MCF 10A (cell line): Measurements from ENCODE around the gene MUS81. TPM values are rescaled to one million over a fixed set of nuclear protein-coding genes. Genes with fewer than 3 reads are reported as not detected.

Source experiments
- BruUV-seq: library from RNA; stranded (reverse); fragments of 400-500 nt; replicated peaks from 2 replicates; lab custom pipeline; 2021; lab: Mats Ljungman, UMichigan
- CTCF ChIA-PET: fragments of 300-600 bp; sonication (Branson Sonifier 250); formaldehyde crosslinking; extraction: SDS; loops from one replicate; lab custom pipeline; 2021; ENCODE audit warnings: antibody characterized with exemption, inconsistent platforms; lab: Yijun Ruan, JAX
- POLR2A ChIA-PET: fragments of 300-600, 350-650 bp; sonication (Branson Sonifier 250); formaldehyde crosslinking; extraction: SDS; loops from one replicate; lab custom pipeline; 2020; ENCODE audit warnings: antibody characterized with exemption, inconsistent platforms; lab: Yijun Ruan, JAX
- DNase-seq: peaks from one replicate; pipeline ENCODE4 v3.0.0-alpha.2; 2018; ENCODE audit not compliant: unreplicated experiment
- H3K27ac Mint-ChIP-seq: one replicate; pipeline ENCODE4 v1.8.0; 2022; ENCODE audit warnings: mild to moderate bottlenecking, low read depth, mixed read lengths; ENCODE audit not compliant: unreplicated experiment
- H3K27me3 Mint-ChIP-seq: one replicate; pipeline ENCODE4 v1.8.0; 2022; ENCODE audit warnings: mixed read lengths; ENCODE audit not compliant: insufficient read depth, unreplicated experiment
- H3K36me3 Mint-ChIP-seq: one replicate; pipeline ENCODE4 v1.8.0; 2022; ENCODE audit warnings: mild to moderate bottlenecking, moderate library complexity, mixed read lengths; ENCODE audit not compliant: insufficient read depth, unreplicated experiment
- H3K4me1 Mint-ChIP-seq: one replicate; pipeline ENCODE4 v1.8.0; 2022; ENCODE audit warnings: mixed read lengths; ENCODE audit not compliant: insufficient read depth, unreplicated experiment
- H3K4me3 Mint-ChIP-seq: one replicate; pipeline ENCODE4 v1.8.0; 2022; ENCODE audit warnings: mild to moderate bottlenecking, moderate library complexity, mixed read lengths; ENCODE audit not compliant: unreplicated experiment
- H3K9me3 Mint-ChIP-seq: one replicate; pipeline ENCODE4 v1.8.0; 2022; ENCODE audit warnings: mixed read lengths; ENCODE audit not compliant: unreplicated experiment
- CTCF ChIP-seq: fragments of 200-600 bp; IDR thresholded peaks from one replicate; pipeline ENCODE4 v1.8.0; 2022; ENCODE audit warnings: antibody characterized with exemption, mild to moderate bottlenecking; ENCODE audit not compliant: unreplicated experiment
- intact Hi-C: fragments of 100-400 bp; cut with micrococcal nuclease; formaldehyde crosslinking; loops from 2 replicates; pipeline ENCODE4 v1.14.1; 2022
- total RNA-seq: library from RNA; stranded (reverse); gene quantifications from 2 replicates; pipeline ENCODE4 v1.2.3, GENCODE V29; 2022

The MUS81 gene
- total RNA-seq, 1 experiment from 2014 or later, result 77.6 TPM

GRCh38 chr11:65817835-65818680 lies 42.2 kb upstream of the MUS81 start:
- intact Hi-C loops, result loop anchor here (1.0 kb wide), 3 partner anchors 38 to 112 kb away; partner anchors contain the start of gene AP5B1
- no peaks in the 10 kb centered on the region for H3K9me3 Mint-ChIP-seq
- peak; percentile 99 for TF ChIP-seq CTCF

GRCh38 chr11:65821107-65821506 lies 39.1 kb upstream of the MUS81 start:
- CTCF ChIA-PET, result interaction anchor here (4.7 kb wide), 1 partner anchor 108 kb away, joined by 69 read pairs; the partner anchor contains the start of gene KAT5
- Mint-ChIP-seq H3K4me3 (no peak overlapping the region), H3K27ac (no peak overlapping the region), H3K36me3 (no peaks in the 10 kb centered on the region), H3K4me1 (peaks cover 4% of the 10 kb centered on the region), H3K9me3 (no peaks in the 10 kb centered on the region), H3K27me3 (no peaks in the 10 kb centered on the region)
- TF ChIP-seq CTCF, result no peak
- no peak for DNase-seq
- intact Hi-C loops, result no loop called here
- POLR2A ChIA-PET, result interaction anchor here (1.0 to 4.3 kb wide), 2 partner anchors 41 to 110 kb away, joined by 5 to 39 read pairs; partner anchors contain the start of gene AP5B1
- no TSS peak for BruUV-seq

More at GRCh38 chr11:65817835-65818680, 42.2 kb upstream of the MUS81 start:
- ChIA-PET POLR2A (interaction anchor here (0.6 to 4.3 kb wide), 25 partner anchors 13 to 1573 kb away, joined by 3 to 42 read pairs (median 4); partner anchors contain the start of genes AP5B1, EHBP1L1, KAT5 and PCNX3), CTCF (interaction anchor here (0.5 to 5.4 kb wide), 35 partner anchors 9 to 363 kb away, joined by 3 to 98 read pairs (median 4); partner anchors contain the start of genes AP5B1, KAT5 and RNASEH2C)
- Mint-ChIP-seq H3K4me1 (peaks cover 4% of the 10 kb centered on the region), H3K4me3 (peak overlapping the region; percentile 80), H3K27me3 (no peaks in the 10 kb centered on the region), H3K36me3 (no peaks in the 10 kb centered on the region), H3K27ac (peak overlapping the region; percentile 78)
- DNase-seq, result peak; percentile 81
- no TSS peak for BruUV-seq

- Mint-ChIP-seq H3K36me3 (no peaks in the 10 kb centered on the region), H3K27ac (no peak overlapping the region), H3K4me3 (no peak overlapping the region), H3K27me3 (no peaks in the 10 kb centered on the region), H3K4me1 (no peaks in the 10 kb centered on the region), H3K9me3 (no peaks in the 10 kb centered on the region)
- intact Hi-C loops, result no loop called here
- TF ChIP-seq CTCF, result no peak
- ChIA-PET CTCF (interaction anchor here (1.0 to 3.1 kb wide), 6 partner anchors 27 to 111 kb away, joined by 3 to 11 read pairs (median 4); partner anchors contain the start of gene KAT5), POLR2A (interaction anchor here (0.9 to 1.2 kb wide), 4 partner anchors 24 to 134 kb away, joined by 3 to 7 read pairs (median 3); partner anchors contain the start of gene KAT5)
- no TSS peak for BruUV-seq
- no peak for DNase-seq
These were observed 37.3 kb upstream of the MUS81 start for GRCh38 chr11:65822776-65823528.
